Muscle layer of duodenum (tissue), 2 donors: ENCODE measurements around the gene DCDC2B.

Source experiments
- H3K27ac ChIP-seq: one replicate; pipeline ENCODE4 v1.7.0; 2013; ENCODE audit warnings: mild to moderate bottlenecking, low read length
- H3K27me3 ChIP-seq: one replicate; pipeline ENCODE4 v1.7.0; 2013; ENCODE audit warnings: low read depth, mild to moderate bottlenecking, control low read depth, low read length
- H3K36me3 ChIP-seq, 2 donors: one replicate each; pipeline ENCODE4 v1.7.0; 2013; ENCODE audit warnings: low read length in 2 of 2, control low read depth in 1 of 2, mild to moderate bottlenecking in 1 of 2; ENCODE audit not compliant: insufficient read depth in 2 of 2, control insufficient read depth in 1 of 2
- H3K4me1 ChIP-seq, 2 donors: one replicate each; pipeline ENCODE4 v1.7.0; 2013; ENCODE audit warnings: low read length in 2 of 2, mild to moderate bottlenecking in 2 of 2, control low read depth in 1 of 2, moderate library complexity in 1 of 2; ENCODE audit not compliant: insufficient read depth in 2 of 2, control insufficient read depth in 1 of 2
- H3K4me3 ChIP-seq, 2 donors: one replicate each; pipeline ENCODE4 v1.7.0; 2013; ENCODE audit warnings: low read length in 2 of 2, low read depth in 1 of 2, mild to moderate bottlenecking in 1 of 2
- H3K9me3 ChIP-seq, 2 donors: one replicate each; pipeline ENCODE4 v1.7.0; 2013; ENCODE audit warnings: low read length in 2 of 2, control low read depth in 1 of 2, mild to moderate bottlenecking in 1 of 2; ENCODE audit not compliant: control insufficient read depth in 1 of 2
- donor health status: healthy.

DCDC2B gene

GRCh38 chr1:32208469-32208868 is 420 bp upstream of the DCDC2B start:
- H3K27ac ChIP-seq = no peak overlapping the region
- no peak overlapping the region for H3K4me3 ChIP-seq
- H3K4me1 ChIP-seq = peaks cover 7 to 18% of the 10 kb centered on the region in 2 donors
- H3K9me3 ChIP-seq = no peaks in the 10 kb centered on the region
- H3K36me3 ChIP-seq = no peaks in the 10 kb centered on the region
- H3K27me3 ChIP-seq = no peaks in the 10 kb centered on the region

GRCh38 chr1:32215629-32216480 is 7.0 kb downstream of the DCDC2B start:
- Histone ChIP-seq H3K9me3 (no peaks in the 10 kb centered on the region), H3K27ac (peak overlapping the region; percentile 20), H3K4me3 (no peak overlapping the region), H3K27me3 (no peaks in the 10 kb centered on the region), H3K36me3 (peaks cover 35 to 40% of the 10 kb centered on the region in 2 donors), H3K4me1 (peaks cover 1 to 3% of the 10 kb centered on the region in 2 donors)

GRCh38 chr1:32216566-32216965 is 7.7 kb downstream of the DCDC2B start:
- peaks cover 8 to 10% of the 10 kb centered on the region in 2 donors for H3K4me1 ChIP-seq
- no peak overlapping the region for H3K4me3 ChIP-seq
- peak overlapping the region; percentile 20 for H3K27ac ChIP-seq
- no peaks in the 10 kb centered on the region for H3K27me3 ChIP-seq
- H3K36me3 ChIP-seq = peaks cover 35 to 40% of the 10 kb centered on the region in 2 donors
- no peaks in the 10 kb centered on the region for H3K9me3 ChIP-seq

GRCh38 chr1:32219022-32219421 is 10.1 kb downstream of the DCDC2B start:
- H3K4me1 ChIP-seq = peaks cover 15 to 24% of the 10 kb centered on the region in 2 donors
- H3K27me3 ChIP-seq = no peaks in the 10 kb centered on the region
- peaks cover 39 to 40% of the 10 kb centered on the region in 2 donors for H3K36me3 ChIP-seq

GRCh38 chr1:32220746-32221580 is 12.1 kb downstream of the DCDC2B start:
- H3K4me1 ChIP-seq = peaks cover 16 to 27% of the 10 kb centered on the region in 2 donors
- peaks cover 23 to 36% of the 10 kb centered on the region in 2 donors for H3K36me3 ChIP-seq
- no peaks in the 10 kb centered on the region for H3K27me3 ChIP-seq
- H3K27ac ChIP-seq = peak overlapping the region; percentile 100
- H3K9me3 ChIP-seq = no peaks in the 10 kb centered on the region
- H3K4me3 ChIP-seq = peak overlapping the region; percentile 68 to 98

More at GRCh38 chr1:32219022-32219421, 10.1 kb downstream of the DCDC2B start:
- no peak overlapping the region for H3K27ac ChIP-seq
- no peak overlapping the region for H3K4me3 ChIP-seq
- H3K9me3 ChIP-seq = no peaks in the 10 kb centered on the region

GRCh38 chr1:32221581-32221979 is 12.7 kb downstream of the DCDC2B start:
- Histone ChIP-seq H3K27me3 (no peaks in the 10 kb centered on the region), H3K9me3 (no peaks in the 10 kb centered on the region), H3K4me3 (peak overlapping the region; percentile 68 to 98), H3K27ac (peak overlapping the region; percentile 100), H3K4me1 (peaks cover 16 to 27% of the 10 kb centered on the region in 2 donors), H3K36me3 (peaks cover 23 to 34% of the 10 kb centered on the region in 2 donors)

- Histone ChIP-seq H3K4me3 (peak within 1 kb of the TSS; percentile 68 to 98), H3K27ac (peak within 1 kb of the TSS; percentile 100), H3K9me3 (no peaks in the 10 kb centered on the region), H3K27me3 (no peaks in the 10 kb centered on the region), H3K4me1 (peaks cover 16 to 27% of the 10 kb centered on the region in 2 donors), H3K36me3 (peaks cover 18 to 28% of the 10 kb centered on the region in 2 donors)
Observed at GRCh38 chr1:32221980-32222755, 13.3 kb downstream of the DCDC2B start, which contains the start of the genes EIF3I and TMEM234. EIF3I (plus strand) TSS chr1:32222407; CDS start chr1:32222442, 35 bp downstream. TMEM234 (minus strand) TSS chr1:32222353; CDS start chr1:32222322, 31 bp downstream.

- peaks cover 16 to 27% of the 10 kb centered on the region in 2 donors for H3K4me1 ChIP-seq
- H3K27ac ChIP-seq = no peak overlapping the region
- peak overlapping the region; percentile 21 to 68 for H3K4me3 ChIP-seq
Observed at GRCh38 chr1:32223683-32224082, 14.8 kb downstream of the DCDC2B start.

GRCh38 chr1:32224285-32224684 is 15.4 kb downstream of the DCDC2B start:
- no peaks in the 10 kb centered on the region for H3K27me3 ChIP-seq
- peaks cover 16 to 27% of the 10 kb centered on the region in 2 donors for H3K4me1 ChIP-seq
- H3K36me3 ChIP-seq = peaks cover 34% of the 10 kb centered on the region in 2 donors
- H3K9me3 ChIP-seq = no peaks in the 10 kb centered on the region
- no peak overlapping the region for H3K4me3 ChIP-seq
- H3K27ac ChIP-seq = no peak overlapping the region

More at GRCh38 chr1:32223683-32224082, 14.8 kb downstream of the DCDC2B start:
- Histone ChIP-seq H3K27me3 (no peaks in the 10 kb centered on the region), H3K9me3 (no peaks in the 10 kb centered on the region), H3K36me3 (peaks cover 28 to 30% of the 10 kb centered on the region in 2 donors)

GRCh38 chr1:32228771-32229170 is 19.9 kb downstream of the DCDC2B start:
- Histone ChIP-seq H3K4me3 (no peak overlapping the region), H3K27me3 (no peaks in the 10 kb centered on the region), H3K36me3 (peaks cover 43 to 62% of the 10 kb centered on the region in 2 donors), H3K9me3 (no peaks in the 10 kb centered on the region), H3K27ac (no peak overlapping the region), H3K4me1 (peaks cover 4 to 6% of the 10 kb centered on the region in 2 donors)
